Stimulated activated CD8-positive, alpha-beta memory T cell treated with anti-CD3 and anti-CD28 coated beads, Interleukin-4, amount 100 ng/mL, for 1 hour (primary cell): ENCODE results near the gene IL18BP.

Source experiments
- DNase-seq, 2 donors: peaks; one replicate each; pipeline ENCODE4 v3.0.0-alpha.2; 2020; ENCODE audit warnings: low read depth in 2 of 2, low spot score in 1 of 2

The IL18BP gene

GRCh38 chr11:72010529-72011233, 12.0 kb downstream of the IL18BP start:
- no peak for DNase-seq

- no peak for DNase-seq
These were observed 13.5 kb downstream of the IL18BP start for GRCh38 chr11:72012091-72012630.

- no peak for DNase-seq
These were observed 14.4 kb downstream of the IL18BP start for GRCh38 chr11:72012897-72013721.

GRCh38 chr11:72013765-72014711, 15.3 kb downstream of the IL18BP start:
- DNase-seq: no peak

DNA sequence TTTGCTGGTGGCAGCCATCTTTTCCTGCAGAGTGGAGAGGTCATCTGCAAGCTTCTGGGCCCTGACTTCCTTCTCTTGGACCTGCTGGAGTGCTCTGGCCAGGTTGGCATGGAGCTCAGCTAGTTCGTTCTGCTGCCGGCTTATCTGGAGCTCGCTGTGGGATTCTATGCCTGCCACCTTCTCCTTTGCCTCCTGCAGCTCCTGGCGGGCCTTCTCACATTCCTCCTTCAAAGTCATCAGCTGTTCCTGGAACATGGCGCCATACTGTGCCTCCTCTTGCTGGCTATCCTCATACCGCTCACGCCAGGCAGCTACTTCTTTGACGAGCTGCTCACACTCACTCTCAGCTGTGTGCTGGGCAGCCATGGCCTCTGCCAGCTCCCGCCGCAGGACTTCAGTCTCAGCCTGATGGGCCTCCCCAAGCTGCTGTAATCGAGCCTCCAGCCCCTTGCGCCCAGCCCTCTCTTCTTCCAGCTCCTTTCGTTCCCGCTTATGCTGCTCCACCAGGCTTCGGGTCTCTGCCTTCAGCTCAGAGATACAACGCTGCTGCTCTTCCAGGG, 16.1 kb downstream of the IL18BP start:
- no peak for DNase-seq

DNA sequence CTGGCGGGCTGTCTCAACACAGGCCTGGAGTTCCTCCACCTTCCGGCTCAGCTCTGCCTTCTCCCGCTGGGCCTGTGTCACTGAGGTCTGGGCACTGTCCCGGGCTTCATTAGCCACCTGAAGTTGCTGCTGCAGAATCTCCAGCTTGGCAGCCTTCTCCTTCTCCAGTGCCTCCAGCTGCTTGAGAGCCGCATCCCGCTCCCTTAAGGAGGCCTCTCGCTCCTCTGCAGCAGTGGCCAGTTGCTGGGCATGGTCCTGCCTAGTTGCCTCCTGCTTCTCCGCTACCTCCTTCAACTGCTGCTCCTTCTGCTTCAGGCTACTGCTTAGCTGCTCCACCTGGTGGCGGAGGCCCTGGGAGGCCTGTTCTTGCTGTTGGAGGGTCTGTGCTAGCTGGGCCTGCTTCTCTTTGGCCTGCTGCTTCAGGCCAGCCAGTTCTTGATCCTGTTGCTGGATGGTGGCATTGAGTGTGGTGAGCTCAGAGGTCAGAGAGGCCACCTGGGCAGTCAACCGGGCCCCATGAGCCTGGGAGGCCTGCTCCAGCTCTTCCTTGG, 16.9 kb downstream of the IL18BP start:
- no peak for DNase-seq

GRCh38 chr11:72018171-72018570, 19.5 kb downstream of the IL18BP start:
- no peak for DNase-seq

GRCh38 chr11:72023335-72023734, 24.6 kb downstream of the IL18BP start:
- DNase-seq: no peak

GRCh38 chr11:72024069-72024754, 25.5 kb downstream of the IL18BP start:
- no peak for DNase-seq

DNA sequence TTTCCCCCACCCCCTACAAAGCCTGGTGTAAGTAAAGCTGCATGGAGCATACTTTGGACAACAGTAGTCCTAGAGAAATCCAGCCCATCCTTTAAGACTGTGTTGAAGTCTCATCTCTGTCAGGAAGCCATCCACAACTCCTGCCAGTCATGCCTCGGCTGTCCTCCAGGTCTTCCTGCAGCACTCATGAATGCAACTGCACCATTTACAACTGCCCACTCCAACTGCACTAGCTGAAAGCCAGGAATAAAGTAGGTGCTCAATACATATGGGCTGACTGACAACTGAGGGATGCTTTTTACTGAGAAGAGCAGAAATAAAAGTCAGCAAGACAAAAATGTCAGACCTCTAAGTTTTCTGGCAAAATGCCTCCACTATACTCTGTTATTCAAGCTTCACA, 27.4 kb downstream of the IL18BP start:
- no peak for DNase-seq

- DNase-seq: no peak
These were observed 31.9 kb downstream of the IL18BP start for GRCh38 chr11:72030472-72031045.

GRCh38 chr11:72036687-72037086, 38.0 kb downstream of the IL18BP start:
- DNase-seq: no peak

- no peak for DNase-seq
These were observed 39.0 kb downstream of the IL18BP start for GRCh38 chr11:72037554-72038311.

DNA sequence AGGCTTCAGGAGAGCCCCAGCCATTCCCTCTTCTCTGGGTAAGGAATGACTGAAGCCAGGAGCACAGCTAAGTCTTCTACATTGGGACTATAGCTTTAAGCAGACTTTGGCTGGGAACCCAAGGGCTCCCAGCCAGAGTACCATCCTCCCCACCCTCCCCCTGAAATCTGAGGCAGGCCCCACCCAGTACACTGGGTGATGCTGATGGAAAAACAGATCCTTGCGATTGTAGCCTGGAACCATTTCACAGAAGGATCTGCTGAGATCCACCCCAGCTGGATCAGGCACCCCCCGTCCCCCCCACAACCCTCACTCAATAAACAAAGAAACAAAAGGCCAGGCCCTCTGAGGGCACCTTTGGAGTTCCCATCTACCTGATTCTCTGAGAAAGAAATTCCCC, 39.8 kb downstream of the IL18BP start:
- DNase-seq: no peak

GRCh38 chr11:72039031-72039855, 40.5 kb downstream of the IL18BP start:
- no peak for DNase-seq

GRCh38 chr11:72039856-72040401, 41.2 kb downstream of the IL18BP start:
- DNase-seq: no peak

DNA sequence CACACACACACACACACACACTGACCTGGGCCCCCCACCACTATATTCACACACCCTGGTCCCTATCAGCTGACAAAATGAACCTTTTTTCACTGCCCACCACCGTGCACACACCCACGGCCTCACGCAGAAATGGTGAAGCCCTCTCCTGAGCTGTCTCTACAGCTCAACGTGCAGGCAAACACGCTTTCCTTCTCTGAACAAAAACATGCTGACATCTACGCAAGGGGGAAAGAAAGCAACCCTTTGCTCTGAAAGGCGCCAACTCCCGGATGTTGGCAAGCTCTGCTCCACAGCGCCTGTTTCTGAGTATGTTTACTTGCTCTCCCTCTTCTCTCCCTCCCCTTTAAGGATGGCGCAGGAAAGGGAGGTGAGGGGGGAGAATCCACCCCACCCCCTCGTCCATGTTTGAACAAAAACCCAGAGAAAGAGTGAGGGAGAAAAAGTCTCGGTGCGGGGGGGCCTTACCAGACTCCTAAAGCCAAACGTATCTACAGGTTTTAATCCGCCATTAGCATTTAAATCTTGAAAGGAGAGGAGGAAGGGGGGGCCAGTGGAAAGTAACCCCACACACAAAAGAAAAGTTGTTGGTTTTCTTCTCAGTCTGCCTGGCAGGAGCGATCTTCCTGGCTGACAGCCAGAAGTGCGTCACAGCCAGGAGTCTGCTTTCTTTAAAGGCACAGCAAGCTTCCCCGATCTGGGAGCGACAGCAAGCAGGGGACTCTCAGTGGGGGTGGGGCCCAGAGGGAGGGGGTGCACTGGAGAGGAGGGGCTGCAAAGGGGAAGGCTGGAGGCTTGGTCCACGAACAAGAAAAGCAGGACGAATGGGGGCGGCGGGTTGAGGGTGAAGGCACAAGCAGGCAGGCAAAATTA, 42.0 kb downstream of the IL18BP start:
- peak; percentile 49 to 61 for DNase-seq
